NB4 (cell line): ENCODE measurements around the gene FBXO27.
"Not testable (repeated sequence)": the region's sequence is repeated elsewhere in the genome, so short reads cannot be mapped to it uniquely, and the experiment has no call there.

Experiments
- TF ChIP-seq, protein P1 (sequence below): IDR thresholded peaks from one replicate; pipeline ENCODE4 v1.5.1; 2012; ENCODE audit warnings: low read depth, low read length
- TF ChIP-seq, protein P2 (sequence below): IDR thresholded peaks from 2 replicates; pipeline ENCODE4 v1.6.1; 2011; ENCODE audit warnings: low read depth, low read length

DNA sequence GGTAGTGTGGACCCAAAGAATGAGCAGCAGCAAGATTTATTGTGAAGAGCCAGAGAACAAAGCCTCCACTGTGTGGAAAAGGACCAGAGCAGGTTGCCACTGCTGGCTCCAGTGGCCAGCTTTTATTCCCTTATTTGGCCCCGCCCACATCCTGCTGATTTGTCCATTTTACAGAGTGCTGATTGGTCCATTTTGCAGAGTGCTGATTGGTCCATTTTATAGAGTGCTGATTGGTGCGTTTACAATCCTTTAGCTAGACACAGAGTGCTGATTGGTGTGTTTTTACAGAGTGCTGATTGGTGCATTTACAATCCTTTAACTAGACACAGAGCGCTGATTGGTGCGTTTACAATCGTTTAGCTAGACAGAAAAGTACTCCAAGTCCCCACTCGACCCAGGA, 35.9 kb upstream of the FBXO27 start:
- TF ChIP-seq, protein P1, sequence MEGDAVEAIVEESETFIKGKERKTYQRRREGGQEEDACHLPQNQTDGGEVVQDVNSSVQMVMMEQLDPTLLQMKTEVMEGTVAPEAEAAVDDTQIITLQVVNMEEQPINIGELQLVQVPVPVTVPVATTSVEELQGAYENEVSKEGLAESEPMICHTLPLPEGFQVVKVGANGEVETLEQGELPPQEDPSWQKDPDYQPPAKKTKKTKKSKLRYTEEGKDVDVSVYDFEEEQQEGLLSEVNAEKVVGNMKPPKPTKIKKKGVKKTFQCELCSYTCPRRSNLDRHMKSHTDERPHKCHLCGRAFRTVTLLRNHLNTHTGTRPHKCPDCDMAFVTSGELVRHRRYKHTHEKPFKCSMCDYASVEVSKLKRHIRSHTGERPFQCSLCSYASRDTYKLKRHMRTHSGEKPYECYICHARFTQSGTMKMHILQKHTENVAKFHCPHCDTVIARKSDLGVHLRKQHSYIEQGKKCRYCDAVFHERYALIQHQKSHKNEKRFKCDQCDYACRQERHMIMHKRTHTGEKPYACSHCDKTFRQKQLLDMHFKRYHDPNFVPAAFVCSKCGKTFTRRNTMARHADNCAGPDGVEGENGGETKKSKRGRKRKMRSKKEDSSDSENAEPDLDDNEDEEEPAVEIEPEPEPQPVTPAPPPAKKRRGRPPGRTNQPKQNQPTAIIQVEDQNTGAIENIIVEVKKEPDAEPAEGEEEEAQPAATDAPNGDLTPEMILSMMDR, result not testable (repeated sequence)
- TF ChIP-seq, protein P2, sequence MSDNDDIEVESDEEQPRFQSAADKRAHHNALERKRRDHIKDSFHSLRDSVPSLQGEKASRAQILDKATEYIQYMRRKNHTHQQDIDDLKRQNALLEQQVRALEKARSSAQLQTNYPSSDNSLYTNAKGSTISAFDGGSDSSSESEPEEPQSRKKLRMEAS, result not testable (repeated sequence)
